GM19463 (cell line): Measurements from ENCODE around the gene HECA.

ENCODE experiments used
- ATAC-seq: cut with Tn5 transposase; IDR thresholded peaks from one replicate; pipeline ENCODE4 v1.9.1; 2021; ENCODE audit warnings: mild to moderate bottlenecking, moderate library complexity; ENCODE audit not compliant: unreplicated experiment

The HECA gene

DNA sequence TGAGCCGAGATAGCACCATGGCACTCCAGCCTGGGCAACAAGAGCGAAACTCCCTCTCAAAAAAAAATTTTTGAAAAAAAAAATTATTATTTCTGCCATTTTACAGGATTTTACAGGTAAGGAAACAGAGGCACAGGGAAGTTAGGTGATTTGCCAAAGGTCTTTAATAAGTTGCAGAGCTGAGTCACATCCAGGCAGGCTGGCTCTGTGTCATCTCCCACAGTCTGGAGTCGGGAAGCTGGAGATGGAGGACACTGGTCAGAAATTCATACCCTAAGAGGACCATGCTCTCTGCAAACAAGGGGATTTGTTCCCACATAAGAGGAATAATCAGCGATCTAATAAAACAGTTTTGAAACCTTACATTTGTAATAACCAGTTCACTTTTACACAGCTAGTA is 24.1 kb downstream of the HECA start:
- ATAC-seq: no peak

DNA sequence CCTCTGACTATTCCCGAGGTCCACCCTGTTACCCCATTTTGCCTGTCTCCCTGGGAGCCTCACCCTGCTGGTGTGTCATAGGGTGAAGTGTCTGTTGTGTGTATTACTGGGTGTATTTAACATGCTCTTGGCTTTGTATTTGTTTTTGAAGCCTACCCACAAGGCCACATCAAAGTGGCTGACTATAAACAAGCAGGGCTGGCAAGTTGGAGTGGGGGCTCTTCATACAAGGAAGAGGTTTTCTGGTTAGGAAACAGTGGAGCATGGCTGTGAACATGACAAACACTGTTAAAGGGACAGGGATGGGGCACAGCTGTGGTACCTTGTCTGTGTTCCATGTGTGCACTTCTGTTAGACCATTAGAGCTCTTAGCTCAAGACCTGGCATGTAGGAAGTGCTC is 26.3 kb downstream of the HECA start:
- peak; percentile 12 for ATAC-seq

DNA sequence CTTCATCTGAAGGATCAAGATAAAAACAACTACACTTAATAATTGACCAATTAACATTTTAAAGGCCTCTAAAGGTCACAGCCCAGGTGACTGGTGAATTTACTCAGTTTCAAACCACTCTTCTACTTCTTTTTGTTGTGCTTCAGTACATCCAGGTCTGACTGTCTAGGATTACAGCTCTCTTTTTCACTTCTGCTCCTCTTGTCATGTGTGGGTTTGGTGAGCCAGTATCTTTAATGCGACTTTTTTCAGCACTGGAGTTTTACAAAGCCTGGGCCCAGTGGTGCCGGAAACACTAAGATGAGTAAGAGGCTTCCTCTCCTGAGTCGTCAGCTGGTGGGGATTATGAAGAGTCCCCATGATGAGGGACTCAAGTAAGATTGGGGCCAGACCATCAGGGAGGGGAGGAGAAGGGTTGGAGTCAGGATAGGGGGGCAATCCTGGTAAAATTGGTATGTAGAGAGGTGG is 27.0 kb downstream of the HECA start:
- peak; percentile 94 for ATAC-seq

DNA sequence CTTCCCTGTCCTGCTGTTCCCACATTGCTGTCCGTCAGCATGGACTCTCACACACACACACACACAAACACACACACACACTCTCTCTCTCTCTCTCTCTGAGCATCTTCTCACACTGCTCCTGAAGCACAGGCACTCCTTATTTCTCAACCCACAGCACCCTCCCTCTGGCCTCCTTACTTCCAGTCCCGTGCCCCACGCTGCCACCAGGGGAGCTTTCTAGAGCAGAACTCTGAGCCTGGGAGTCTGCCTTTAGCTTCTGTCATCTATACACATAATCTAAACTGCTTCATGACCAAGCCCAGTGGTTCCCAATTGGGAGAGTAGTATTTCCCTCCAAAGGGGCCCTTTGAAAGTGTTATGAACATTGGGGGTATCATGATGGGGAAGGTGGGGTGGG is 29.1 kb downstream of the HECA start:
- ATAC-seq: no peak

DNA sequence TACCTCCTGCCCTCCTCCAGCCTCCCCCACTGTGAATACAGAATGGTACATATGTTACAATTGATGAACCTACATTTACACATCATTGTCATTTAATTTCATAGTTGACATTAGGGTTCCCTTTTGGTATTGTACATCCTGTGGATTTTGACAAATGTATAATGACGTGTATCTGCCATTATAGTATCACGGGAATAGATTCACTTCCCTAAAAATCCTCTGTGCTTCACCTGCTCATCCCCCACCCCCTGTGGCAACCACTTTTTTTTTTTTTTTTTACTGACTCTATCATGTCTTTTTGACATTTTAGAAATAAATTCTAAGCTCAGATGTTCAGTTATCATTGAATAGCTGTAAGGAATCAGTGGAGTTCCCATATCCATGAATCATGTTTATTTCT is 30.4 kb downstream of the HECA start:
- no peak for ATAC-seq

DNA sequence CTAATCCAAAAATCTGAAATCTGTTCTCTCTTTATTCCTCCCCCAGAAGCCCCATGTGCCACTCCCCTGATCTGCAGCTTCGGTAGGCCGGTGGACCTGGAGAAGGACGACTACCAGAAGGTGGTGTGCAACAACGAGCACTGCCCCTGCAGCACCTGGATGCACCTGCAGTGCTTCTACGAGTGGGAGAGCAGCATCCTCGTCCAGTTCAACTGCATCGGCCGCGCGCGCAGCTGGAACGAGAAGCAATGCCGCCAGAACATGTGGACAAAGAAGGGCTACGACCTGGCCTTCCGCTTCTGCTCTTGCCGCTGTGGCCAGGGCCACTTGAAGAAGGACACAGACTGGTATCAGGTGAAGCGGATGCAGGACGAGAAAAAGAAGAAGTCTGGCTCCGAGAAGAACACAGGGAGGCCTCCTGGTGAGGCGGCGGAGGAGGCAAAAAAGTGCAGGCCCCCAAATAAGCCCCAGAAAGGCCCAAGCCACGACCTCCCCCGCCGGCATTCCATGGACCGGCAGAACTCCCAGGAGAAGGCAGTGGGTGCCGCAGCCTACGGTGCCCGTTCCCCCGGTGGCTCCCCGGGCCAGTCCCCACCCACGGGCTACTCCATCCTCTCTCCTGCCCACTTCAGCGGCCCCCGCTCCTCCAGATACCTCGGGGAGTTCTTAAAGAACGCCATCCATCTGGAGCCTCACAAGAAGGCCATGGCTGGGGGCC is 31.5 kb downstream of the HECA start:
- no peak for ATAC-seq

DNA sequence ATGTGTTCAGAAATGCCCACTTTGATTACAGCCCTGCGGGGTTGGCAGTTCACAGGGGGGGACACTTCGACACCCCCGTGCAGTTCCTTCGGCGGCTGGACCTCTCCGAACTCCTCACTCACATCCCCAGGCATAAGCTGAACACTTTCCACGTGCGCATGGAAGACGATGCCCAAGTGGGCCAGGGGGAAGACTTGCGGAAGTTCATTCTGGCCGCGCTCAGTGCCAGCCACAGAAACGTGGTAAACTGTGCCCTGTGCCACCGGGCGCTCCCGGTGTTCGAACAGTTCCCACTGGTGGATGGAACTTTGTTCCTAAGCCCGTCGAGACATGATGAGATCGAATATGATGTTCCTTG is 32.1 kb downstream of the HECA start:
- ATAC-seq: no peak

DNA sequence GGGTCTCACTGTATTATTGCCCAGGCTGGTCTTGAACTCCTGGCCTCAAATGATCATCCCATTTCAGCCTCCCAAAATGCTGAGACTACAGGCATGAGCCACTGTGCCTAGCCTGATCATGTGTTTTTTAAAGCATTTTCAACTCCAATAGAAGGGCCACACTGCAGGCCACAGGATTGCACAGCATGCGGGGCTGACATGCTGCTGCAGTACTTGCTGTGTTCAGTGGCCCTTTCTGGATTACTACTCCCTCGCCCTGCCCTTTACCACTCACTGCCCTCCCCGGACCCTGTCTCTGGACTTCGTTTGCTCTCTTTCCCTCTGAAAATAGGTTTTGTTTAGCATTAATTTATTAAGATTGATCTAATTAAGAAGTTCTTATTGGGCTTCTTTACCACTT is 37.3 kb downstream of the HECA start:
- ATAC-seq: peak; percentile 12

DNA sequence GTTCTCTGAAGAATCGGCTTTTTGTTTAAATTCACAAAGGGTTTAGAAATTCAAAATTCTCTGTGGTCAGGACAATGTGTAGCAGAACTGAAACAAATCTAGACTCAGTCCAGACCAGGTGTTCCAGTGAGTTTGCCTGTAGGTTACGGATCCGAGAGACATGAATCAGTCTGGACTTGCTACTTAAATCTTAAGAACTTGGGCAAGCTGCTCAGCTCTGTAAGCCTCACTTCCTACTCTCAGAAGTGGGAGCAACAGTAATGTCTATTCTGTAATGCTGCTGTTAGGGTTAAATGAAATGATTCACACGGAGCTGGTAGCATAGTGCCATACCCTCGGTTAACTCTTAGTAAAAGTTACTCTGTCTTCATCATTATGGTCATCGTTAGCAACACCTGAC is 37.7 kb downstream of the HECA start:
- peak; percentile 72 for ATAC-seq

DNA sequence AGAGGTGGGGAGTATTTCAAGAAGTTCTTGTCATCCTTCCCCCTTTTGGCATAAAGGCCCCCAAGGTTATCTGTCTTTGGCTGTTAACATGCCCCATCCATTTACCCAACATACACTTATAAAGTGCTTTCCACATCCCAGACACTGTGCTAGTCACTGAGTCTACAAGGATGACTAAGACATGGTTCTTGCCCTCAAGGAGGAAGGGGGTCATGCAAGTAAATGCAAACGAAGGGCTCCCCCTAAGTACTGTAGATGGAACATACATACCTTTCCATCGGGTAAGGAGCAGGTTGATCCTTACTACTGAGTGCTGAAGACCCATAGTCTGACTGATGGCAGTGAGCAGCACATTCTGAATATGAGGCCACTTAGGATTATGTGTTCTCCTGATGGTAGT is 38.3 kb downstream of the HECA start:
- ATAC-seq: no peak

DNA sequence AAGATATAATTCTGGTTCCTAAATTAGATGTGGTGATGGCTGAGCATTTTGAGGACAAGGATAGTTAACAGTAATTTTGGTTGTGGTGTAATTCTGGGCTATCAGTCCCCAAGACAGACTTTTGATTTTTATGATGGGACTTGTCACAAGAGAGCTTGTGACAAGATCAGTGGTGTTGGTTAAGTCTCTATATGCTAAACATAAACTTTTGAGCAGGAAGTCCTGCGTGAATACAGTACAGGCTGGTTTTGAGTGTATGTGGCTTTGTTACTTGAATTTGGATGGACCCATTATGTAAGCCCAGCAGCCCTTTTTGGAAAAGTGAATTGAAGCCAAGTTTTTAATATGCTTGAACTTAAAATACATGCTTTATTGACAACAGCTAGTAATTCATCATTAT is 38.9 kb downstream of the HECA start:
- ATAC-seq: no peak

DNA sequence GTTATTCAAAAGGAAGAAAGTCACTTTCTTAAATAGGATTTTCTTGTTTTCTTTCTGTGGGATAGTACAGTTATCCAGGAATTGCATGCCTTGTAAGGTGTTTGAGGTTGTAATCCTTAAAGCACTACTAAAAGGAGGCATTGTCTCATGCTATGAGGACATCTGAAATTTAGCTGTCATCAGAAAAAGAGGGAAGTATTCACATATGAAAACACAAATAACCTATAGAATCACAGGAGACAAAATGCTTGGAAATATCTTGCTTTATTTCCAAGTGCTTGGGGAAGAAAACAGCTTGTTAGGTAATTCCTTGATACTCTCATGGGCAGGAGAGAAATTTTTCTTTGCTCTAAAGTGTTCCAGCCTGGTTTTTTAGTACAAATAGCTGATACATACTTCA is 40.1 kb downstream of the HECA start:
- ATAC-seq: no peak

DNA sequence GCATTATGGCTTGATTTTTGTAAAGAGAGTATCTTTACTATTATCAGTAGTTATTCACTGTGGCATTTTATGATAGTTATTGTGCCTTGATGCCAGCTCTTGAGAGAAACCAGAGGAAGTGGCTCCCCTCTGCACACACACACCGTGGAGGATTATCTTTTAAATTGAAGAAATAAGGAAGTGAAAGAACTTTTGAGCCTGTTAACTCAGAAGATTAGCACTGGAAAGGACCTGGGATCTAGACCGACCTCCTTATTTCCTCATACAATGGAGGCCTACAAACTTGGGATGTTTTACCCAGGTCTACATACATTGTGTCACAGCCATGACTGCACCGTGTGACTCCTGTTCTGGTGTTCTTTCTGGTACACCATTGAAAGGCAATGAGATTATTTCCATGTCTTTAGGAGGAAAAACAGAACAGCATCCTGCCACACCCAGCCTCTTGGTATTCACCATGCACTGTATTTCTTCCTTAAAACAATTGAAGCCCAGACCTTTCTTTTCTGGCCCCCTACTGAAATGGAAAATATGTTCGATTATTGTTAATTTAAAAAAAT is 40.6 kb downstream of the HECA start:
- ATAC-seq: peak; percentile 37

DNA sequence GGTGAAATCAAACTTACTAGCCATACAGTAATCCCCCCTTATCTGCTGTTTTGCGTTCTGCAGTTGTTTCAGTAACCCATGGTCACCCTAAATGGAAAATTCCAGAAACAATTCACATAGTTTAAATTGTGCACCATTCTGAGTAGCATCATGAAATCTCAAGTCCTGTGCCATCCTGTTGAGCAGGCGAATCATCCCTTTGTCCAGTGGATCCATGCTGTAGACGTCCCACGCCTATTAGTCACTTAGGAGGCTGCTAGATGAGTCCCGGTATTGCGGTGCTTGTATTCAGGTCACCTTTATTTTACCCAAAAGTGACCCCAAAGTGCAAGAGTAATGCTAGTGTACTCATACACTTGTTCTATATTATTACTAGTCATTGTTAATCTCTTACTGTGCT is 46.4 kb downstream of the HECA start:
- ATAC-seq: no peak

DNA sequence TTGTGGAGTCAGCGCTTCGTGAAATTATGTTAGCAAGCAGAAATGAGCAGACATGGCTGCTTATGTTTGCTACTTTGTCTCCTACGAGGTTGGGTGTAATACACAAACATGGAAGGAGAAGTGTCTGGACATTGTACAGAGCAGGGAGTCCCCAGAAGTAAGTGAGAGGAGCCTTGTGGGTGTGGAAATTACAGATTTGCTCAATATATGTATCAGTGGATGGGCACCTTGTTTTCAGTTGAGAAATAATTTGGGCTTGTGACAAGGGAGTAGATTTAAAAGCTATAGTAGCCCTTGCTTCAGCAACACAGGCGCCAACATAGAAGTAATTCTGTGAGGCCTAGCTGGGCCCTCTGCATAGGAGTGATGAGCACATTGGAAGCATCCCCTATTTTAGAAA is 49.2 kb downstream of the HECA start:
- ATAC-seq: no peak

DNA sequence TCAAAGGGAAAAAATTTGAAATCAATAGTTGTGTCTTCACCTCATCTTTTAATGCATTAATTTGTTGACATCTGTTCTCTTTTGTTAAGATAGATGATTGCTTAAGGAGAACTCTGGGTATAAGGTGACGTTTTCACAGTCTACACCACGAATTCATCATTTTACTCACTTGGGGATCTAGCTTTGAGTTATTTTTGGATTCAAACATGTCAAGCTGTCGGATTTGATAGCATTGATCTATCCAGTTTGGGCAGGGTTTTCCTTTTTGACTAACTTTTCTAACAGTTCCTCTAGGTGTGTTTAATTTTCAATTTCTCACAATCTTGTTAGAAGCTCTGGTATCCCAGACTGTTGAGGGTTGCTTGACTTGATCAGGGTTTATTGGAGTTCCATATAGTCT is 49.6 kb downstream of the HECA start:
- ATAC-seq: no peak

DNA sequence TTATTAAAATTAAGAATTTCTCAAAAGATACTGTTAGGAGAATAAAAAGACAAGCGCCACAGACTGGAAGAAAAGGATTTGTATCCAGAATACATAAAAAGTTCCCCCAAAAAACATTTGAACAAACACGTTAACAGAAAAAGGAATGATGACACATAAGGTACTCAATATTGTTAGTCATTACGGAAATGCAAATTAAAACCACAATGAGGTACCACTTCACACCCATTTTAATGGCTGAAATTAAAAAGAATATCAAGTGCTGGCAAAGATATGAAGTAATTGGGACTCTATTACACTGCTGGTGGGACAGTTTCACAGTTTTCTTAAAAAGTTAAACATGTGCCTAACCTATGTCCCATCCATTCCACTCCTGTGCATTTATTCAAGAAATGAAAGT is 51.4 kb downstream of the HECA start:
- no peak for ATAC-seq

DNA sequence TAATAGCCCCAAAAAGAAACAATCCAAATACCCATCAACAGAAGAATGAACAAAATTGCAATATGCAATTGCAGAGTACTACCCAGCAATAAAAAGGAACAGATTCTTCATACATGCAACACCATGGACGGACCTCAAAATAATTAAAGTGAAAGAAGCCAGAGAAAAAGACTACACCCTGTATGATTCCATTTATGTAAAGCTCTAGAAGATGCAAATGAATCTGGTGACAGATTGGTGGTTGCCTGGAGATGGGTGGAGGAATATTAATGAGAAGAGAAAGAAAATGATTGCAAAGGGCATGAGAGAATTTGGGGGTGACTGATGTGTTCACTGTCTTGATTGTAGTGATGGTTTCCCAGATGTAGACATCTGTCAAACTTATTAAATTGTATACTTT is 51.8 kb downstream of the HECA start:
- no peak for ATAC-seq

DNA sequence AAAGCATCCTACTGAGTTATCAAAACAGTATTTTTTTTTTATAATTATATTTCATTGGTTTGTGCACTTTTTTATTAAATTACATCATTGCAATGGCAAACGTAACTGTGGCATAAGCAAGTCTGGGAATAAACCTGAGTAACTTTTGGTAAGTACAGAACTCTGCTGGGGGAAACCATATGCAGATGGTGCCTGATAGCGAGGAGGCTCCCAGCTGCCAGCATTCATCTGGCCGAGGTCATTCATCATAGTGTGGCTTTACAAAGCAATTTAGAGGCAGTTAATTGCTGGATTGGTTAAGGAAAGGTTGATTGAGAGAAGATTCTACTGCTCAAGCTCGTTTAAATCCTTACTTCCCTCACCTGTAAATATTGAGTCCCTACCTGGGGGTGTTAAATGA is 52.6 kb downstream of the HECA start:
- ATAC-seq: no peak

DNA sequence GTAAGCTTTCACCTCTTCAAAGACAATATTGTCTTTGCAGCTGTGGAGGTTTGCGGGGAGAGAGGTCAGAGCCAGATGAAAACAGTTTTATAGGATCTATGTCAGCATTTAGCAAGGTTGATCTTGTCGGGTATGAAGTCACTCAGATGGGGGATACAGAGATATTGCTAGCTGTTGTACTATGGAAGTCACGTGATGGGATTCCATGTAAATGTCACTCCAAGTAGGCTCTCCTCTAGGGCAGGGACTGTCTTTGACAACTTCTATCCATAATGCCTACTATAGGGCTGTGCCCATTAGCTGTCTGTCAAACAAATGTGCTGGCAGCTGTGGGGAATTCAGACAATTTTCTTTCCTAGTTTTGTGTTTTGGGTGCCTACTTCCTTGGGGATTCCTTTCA is 54.8 kb downstream of the HECA start:
- ATAC-seq: no peak

DNA sequence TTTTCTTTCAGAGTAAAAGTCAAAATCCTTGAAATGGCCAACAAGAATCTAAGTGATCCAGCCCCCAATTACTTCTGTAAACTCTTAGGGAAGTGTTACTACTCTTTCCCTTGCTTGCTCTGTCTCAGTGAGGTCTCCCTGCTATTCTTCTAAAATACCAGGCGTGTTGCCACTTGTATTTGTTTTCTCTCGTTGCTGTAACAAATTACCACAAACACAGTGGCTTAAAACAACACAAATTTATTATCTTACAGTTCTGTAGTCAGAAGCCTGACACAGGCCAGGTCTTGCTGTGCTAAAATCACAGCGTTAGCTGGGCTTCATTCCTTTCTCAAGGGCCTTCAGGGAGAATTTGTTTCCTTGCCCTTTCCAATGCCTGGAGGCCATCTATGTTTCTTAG is 59.9 kb downstream of the HECA start:
- no peak for ATAC-seq

DNA sequence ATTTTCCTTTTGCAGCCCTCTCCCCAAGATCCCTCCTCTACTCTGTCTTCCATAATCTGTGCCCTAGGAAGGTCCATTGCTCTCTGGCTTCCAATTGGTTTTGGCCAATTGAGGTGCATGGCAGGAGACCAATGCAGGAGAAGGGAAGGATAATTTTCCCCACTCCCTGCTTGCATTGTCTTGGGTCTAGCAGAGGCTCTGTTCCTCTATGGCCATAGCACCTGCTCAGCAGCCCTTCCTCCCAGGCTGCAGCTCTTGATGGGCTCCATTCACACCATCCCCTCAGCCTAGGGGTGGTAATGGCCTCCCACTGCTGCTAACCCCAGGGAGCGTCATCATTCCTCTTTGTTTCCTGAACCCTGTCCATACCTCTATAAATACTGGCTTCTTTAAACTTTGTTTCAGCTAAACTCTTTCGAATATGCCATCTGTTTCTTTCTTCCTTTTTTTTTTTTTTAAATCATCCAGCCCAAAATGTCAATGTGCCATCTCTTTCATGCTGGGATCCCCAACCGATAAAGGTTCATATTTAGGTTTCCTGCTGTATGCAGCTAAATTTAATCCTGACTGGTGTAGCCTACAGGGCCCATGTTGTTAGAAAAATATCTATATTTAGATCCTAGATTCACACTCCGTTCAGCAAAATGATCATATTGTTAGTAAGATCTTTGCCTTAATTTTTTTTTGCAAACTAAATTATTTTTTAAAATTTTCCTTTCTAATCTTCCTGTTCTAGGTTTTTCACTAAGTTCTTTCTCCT is 63.8 kb downstream of the HECA start:
- ATAC-seq: no peak
